Lower lobe of right lung (tissue), 2 donors: Measurements from ENCODE around the gene KRT78. TPM values are rescaled to one million over a fixed set of nuclear protein-coding genes. Genes with fewer than 3 reads are reported as not detected.
A peak's percentile ranks its signal among the peaks of the same experiment; 100 is the strongest.

ENCODE experiments used
- ATAC-seq, 2 donors: fragments of 200-7000 bp; cut with Tn5 transposase; one replicate each; pipeline ENCODE4 v1.9.1; 2020 to 2022; ENCODE audit warnings: mild to moderate bottlenecking in 2 of 2, moderate library complexity in 2 of 2
- DNase-seq: peaks from one replicate; pipeline ENCODE4 v3.0.0-alpha.2; 2020
- H3K27ac ChIP-seq: fragments of 200-600 bp; one replicate; pipeline ENCODE4 v1.8.0; 2022
- H3K27me3 ChIP-seq: fragments of 200-600 bp; one replicate; pipeline ENCODE4 v1.8.0; 2022; ENCODE audit warnings: low read depth
- H3K36me3 ChIP-seq: fragments of 200-600 bp; one replicate; pipeline ENCODE4 v1.8.0; 2022; ENCODE audit warnings: mild to moderate bottlenecking
- H3K4me1 ChIP-seq: fragments of 200-600 bp; one replicate; pipeline ENCODE4 v1.8.0; 2022
- H3K4me3 ChIP-seq: fragments of 200-600 bp; one replicate; pipeline ENCODE4 v1.8.0; 2022; ENCODE audit warnings: mild to moderate bottlenecking
- H3K9me3 ChIP-seq: fragments of 200-600 bp; one replicate; pipeline ENCODE4 v1.8.0; 2022
- CTCF ChIP-seq: fragments of 200-600 bp; IDR thresholded peaks from one replicate; pipeline ENCODE4 v1.8.0; 2022; ENCODE audit warnings: antibody characterized with exemption, mild to moderate bottlenecking
- intact Hi-C: fragments of 100-400 bp; cut with DNase I; formaldehyde crosslinking; loops from one replicate; pipeline ENCODE4 v1.11.0; 2022
- total RNA-seq: library from RNA; stranded (reverse); fragmentation: NEBNext Ultra II Directional; extraction: Animal tissue kit (Norgen Biotek cat#: 25700); gene quantifications from one replicate; pipeline ENCODE4 v1.2.1, GENCODE V29; 2021
- donor health status: DM: no; HTN: yes; CAD: no; lungs with severe emphysema.

KRT78 gene
- total RNA-seq, 1 donor from 2014 or later, result not detected

GRCh38 chr12:52814710-52815155 is 34.1 kb downstream of the KRT78 start:
- intact Hi-C loops, result no loop called here
- peaks cover 8% of the 10 kb centered on the region for H3K4me1 ChIP-seq
- DNase-seq (no peak), ATAC-seq (peak; percentile 17 to 43)
- peaks cover 35% of the 10 kb centered on the region for H3K27me3 ChIP-seq
- no peaks in the 10 kb centered on the region for H3K9me3 ChIP-seq
- H3K4me3 ChIP-seq, result no peak overlapping the region
- H3K27ac ChIP-seq, result no peak overlapping the region
- no peak for TF ChIP-seq CTCF
- H3K36me3 ChIP-seq, result no peaks in the 10 kb centered on the region

GRCh38 chr12:52813885-52814709 is 34.7 kb downstream of the KRT78 start, which contains the start of gene KRT4:
Gene KRT4, minus strand, starts transcription at chr12:52814116. Its CDS starts 58 bp downstream, at chr12:52814058.
- Histone ChIP-seq H3K36me3 (no peaks in the 10 kb centered on the region), H3K27ac (no peak within 1 kb of the TSS), H3K9me3 (no peaks in the 10 kb centered on the region), H3K4me1 (peaks cover 8% of the 10 kb centered on the region), H3K27me3 (peaks cover 30% of the 10 kb centered on the region), H3K4me3 (no peak within 1 kb of the TSS)
- ATAC-seq (peak; percentile 87 to 96), DNase-seq (no peak)
- no peak for TF ChIP-seq CTCF
- intact Hi-C loops, result no loop called here

- no peak overlapping the region for H3K4me3 ChIP-seq
Measured at GRCh38 chr12:52813203-52813819, 35.5 kb downstream of the KRT78 start.

GRCh38 chr12:52812749-52813148 is 36.0 kb downstream of the KRT78 start:
- no peak for DNase-seq
- no peak for TF ChIP-seq CTCF
- peaks cover 8% of the 10 kb centered on the region for H3K4me1 ChIP-seq
- ATAC-seq, result no peak
- intact Hi-C loops, result no loop called here
- no peak overlapping the region for H3K4me3 ChIP-seq
- H3K27me3 ChIP-seq, result peaks cover 28% of the 10 kb centered on the region
- no peak overlapping the region for H3K27ac ChIP-seq
- no peaks in the 10 kb centered on the region for H3K9me3 ChIP-seq
- no peaks in the 10 kb centered on the region for H3K36me3 ChIP-seq

More at GRCh38 chr12:52813203-52813819, 35.5 kb downstream of the KRT78 start:
- TF ChIP-seq CTCF, result no peak
- DNase-seq (no peak), ATAC-seq (no peak)
- peaks cover 8% of the 10 kb centered on the region for H3K4me1 ChIP-seq
- H3K27me3 ChIP-seq, result peaks cover 29% of the 10 kb centered on the region
- no peak overlapping the region for H3K27ac ChIP-seq
- no peaks in the 10 kb centered on the region for H3K36me3 ChIP-seq
- no peaks in the 10 kb centered on the region for H3K9me3 ChIP-seq
- intact Hi-C loops, result no loop called here

GRCh38 chr12:52812073-52812400 is 36.8 kb downstream of the KRT78 start:
- H3K4me1 ChIP-seq, result peaks cover 8% of the 10 kb centered on the region
- intact Hi-C loops, result no loop called here
- DNase-seq, result no peak
- ATAC-seq, result no peak
- H3K4me3 ChIP-seq, result no peak overlapping the region
- no peak for TF ChIP-seq CTCF
- no peak overlapping the region for H3K27ac ChIP-seq
- peaks cover 28% of the 10 kb centered on the region for H3K27me3 ChIP-seq
- no peaks in the 10 kb centered on the region for H3K36me3 ChIP-seq
- no peaks in the 10 kb centered on the region for H3K9me3 ChIP-seq
